Measurements from ENCODE around the gene ZMYND19.
A peak's percentile ranks its signal among the peaks of the same experiment; 100 is the strongest.
"Not testable (repeated sequence)": the region's sequence is repeated elsewhere in the genome, so short reads cannot be mapped to it uniquely, and the experiment has no call there.

Gene ZMYND19

GRCh38 chr9:137535120-137535428 lies 55.2 kb downstream of the ZMYND19 start:
- H3K27ac ChIP-seq: no peak overlapping the region
- H3K4me3 ChIP-seq: no peak overlapping the region
- no peak for TF ChIP-seq CTCF (IDR thresholded peaks at IDR 0.05)
- DNase-seq (ENCODE audit: low spot score): no peak

- no peak overlapping the region for H3K27ac ChIP-seq
- peak; percentile 39 for TF ChIP-seq CTCF (IDR thresholded peaks at IDR 0.05)
- H3K4me3 ChIP-seq: no peak overlapping the region
- no peak for DNase-seq (ENCODE audit: low spot score)
Observed at GRCh38 chr9:137534256-137535119, 55.8 kb downstream of the ZMYND19 start.

DNA sequence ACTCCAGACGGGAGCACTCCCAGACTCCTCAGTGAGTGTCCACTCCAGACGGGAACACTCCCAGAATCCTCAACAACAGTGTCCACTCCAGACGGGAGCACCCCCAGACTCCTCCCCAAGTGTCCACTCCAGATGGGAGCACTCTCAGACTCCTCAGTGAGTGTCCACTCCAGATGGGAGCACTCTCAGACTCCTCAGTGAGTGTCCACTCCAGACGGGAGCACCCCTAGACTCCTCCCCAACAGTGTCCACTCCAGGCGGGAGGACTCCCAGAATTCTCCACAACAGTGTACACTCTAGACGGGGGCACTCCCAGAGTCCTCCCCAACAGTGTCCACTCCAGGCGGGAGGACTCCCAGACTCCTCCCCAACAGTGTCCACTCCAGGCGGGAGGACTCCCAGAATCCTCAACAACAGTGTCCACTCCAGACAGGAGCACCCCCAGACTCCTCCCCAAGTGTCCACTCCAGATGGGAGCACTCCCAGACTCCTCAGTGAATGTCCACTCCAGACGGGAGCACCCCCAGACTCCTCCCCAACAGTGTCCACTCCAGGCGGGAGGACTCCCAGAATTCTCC lies 57.3 kb downstream of the ZMYND19 start:
- DNase-seq (ENCODE audit: low spot score): not testable (repeated sequence)

More for the DNA sequence above, 57.3 kb downstream of the ZMYND19 start:
- not testable (repeated sequence) for H3K4me3 ChIP-seq, H3K27ac ChIP-seq

Measured in coronary artery (tissue), 2 donors.